Measurements from ENCODE around the gene SMARCC1.

DNA sequence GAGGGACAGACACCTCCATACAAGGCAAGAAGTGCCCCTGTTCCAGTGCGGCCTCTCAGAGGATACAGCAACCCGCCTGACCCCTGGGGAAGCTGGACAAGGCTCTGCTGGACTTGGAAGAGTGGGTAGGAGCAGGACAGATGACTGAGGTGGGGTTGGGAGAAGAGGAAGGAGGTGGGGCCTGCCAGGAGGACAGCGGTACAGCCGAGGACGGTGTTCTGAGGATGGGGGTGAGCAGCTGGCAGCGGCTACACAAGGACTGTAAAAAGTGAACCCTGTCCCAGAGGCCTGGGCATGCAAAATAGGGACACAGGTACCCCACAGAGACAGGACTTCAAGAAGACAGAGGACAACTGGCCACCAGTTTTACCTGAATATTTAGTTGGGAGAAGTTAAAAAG lies 244.7 kb downstream of the SMARCC1 start:
- TF ChIP-seq, protein P1, sequence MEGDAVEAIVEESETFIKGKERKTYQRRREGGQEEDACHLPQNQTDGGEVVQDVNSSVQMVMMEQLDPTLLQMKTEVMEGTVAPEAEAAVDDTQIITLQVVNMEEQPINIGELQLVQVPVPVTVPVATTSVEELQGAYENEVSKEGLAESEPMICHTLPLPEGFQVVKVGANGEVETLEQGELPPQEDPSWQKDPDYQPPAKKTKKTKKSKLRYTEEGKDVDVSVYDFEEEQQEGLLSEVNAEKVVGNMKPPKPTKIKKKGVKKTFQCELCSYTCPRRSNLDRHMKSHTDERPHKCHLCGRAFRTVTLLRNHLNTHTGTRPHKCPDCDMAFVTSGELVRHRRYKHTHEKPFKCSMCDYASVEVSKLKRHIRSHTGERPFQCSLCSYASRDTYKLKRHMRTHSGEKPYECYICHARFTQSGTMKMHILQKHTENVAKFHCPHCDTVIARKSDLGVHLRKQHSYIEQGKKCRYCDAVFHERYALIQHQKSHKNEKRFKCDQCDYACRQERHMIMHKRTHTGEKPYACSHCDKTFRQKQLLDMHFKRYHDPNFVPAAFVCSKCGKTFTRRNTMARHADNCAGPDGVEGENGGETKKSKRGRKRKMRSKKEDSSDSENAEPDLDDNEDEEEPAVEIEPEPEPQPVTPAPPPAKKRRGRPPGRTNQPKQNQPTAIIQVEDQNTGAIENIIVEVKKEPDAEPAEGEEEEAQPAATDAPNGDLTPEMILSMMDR (IDR thresholded peaks at IDR 0.05) = no peak
- TF ChIP-seq ZNF423 (CRISPR knock-in tag; IDR thresholded peaks at IDR 0.05) = no peak
- TF ChIP-seq, protein P2, sequence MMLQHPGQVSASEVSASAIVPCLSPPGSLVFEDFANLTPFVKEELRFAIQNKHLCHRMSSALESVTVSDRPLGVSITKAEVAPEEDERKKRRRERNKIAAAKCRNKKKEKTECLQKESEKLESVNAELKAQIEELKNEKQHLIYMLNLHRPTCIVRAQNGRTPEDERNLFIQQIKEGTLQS (CRISPR knock-in tag; conservative IDR thresholded peaks at IDR 0.05) = no peak
- TF ChIP-seq ZBTB43 (CRISPR knock-in tag; IDR thresholded peaks at IDR 0.05) = no peak
- no peak for TF ChIP-seq NR2C2 (CRISPR knock-in tag; IDR thresholded peaks at IDR 0.05)
- TF ChIP-seq SMAD3 (CRISPR knock-in tag; IDR thresholded peaks at IDR 0.05; ENCODE audit: borderline replicate concordance) = no peak
- TF ChIP-seq ZNF317 (CRISPR knock-in tag; IDR thresholded peaks at IDR 0.05; ENCODE audit: borderline replicate concordance, low read depth) = no peak
- no peak for TF ChIP-seq ZNF232 (CRISPR knock-in tag; IDR thresholded peaks at IDR 0.05)
- TF ChIP-seq GTF2I (CRISPR knock-in tag; conservative IDR thresholded peaks at IDR 0.05) = no peak
- TF ChIP-seq TP53 (CRISPR knock-in tag; IDR thresholded peaks at IDR 0.05) = no peak
- TF ChIP-seq, protein P3, sequence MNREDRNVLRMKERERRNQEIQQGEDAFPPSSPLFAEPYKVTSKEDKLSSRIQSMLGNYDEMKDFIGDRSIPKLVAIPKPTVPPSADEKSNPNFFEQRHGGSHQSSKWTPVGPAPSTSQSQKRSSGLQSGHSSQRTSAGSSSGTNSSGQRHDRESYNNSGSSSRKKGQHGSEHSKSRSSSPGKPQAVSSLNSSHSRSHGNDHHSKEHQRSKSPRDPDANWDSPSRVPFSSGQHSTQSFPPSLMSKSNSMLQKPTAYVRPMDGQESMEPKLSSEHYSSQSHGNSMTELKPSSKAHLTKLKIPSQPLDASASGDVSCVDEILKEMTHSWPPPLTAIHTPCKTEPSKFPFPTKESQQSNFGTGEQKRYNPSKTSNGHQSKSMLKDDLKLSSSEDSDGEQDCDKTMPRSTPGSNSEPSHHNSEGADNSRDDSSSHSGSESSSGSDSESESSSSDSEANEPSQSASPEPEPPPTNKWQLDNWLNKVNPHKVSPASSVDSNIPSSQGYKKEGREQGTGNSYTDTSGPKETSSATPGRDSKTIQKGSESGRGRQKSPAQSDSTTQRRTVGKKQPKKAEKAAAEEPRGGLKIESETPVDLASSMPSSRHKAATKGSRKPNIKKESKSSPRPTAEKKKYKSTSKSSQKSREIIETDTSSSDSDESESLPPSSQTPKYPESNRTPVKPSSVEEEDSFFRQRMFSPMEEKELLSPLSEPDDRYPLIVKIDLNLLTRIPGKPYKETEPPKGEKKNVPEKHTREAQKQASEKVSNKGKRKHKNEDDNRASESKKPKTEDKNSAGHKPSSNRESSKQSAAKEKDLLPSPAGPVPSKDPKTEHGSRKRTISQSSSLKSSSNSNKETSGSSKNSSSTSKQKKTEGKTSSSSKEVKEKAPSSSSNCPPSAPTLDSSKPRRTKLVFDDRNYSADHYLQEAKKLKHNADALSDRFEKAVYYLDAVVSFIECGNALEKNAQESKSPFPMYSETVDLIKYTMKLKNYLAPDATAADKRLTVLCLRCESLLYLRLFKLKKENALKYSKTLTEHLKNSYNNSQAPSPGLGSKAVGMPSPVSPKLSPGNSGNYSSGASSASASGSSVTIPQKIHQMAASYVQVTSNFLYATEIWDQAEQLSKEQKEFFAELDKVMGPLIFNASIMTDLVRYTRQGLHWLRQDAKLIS (CRISPR knock-in tag; IDR thresholded peaks at IDR 0.05; ENCODE audit: borderline replicate concordance) = no peak
- TF ChIP-seq E2F5 (CRISPR knock-in tag; IDR thresholded peaks at IDR 0.05) = no peak
- TF ChIP-seq, protein P4, sequence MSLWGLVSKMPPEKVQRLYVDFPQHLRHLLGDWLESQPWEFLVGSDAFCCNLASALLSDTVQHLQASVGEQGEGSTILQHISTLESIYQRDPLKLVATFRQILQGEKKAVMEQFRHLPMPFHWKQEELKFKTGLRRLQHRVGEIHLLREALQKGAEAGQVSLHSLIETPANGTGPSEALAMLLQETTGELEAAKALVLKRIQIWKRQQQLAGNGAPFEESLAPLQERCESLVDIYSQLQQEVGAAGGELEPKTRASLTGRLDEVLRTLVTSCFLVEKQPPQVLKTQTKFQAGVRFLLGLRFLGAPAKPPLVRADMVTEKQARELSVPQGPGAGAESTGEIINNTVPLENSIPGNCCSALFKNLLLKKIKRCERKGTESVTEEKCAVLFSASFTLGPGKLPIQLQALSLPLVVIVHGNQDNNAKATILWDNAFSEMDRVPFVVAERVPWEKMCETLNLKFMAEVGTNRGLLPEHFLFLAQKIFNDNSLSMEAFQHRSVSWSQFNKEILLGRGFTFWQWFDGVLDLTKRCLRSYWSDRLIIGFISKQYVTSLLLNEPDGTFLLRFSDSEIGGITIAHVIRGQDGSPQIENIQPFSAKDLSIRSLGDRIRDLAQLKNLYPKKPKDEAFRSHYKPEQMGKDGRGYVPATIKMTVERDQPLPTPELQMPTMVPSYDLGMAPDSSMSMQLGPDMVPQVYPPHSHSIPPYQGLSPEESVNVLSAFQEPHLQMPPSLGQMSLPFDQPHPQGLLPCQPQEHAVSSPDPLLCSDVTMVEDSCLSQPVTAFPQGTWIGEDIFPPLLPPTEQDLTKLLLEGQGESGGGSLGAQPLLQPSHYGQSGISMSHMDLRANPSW (CRISPR knock-in tag; conservative IDR thresholded peaks at IDR 0.05; ENCODE audit: low read depth) = no peak
